GM19240 (cell line): ENCODE measurements around the gene RPL27.

Experiments
- DNase-seq: peaks from one replicate; pipeline ENCODE4 v3.0.0; 2011; ENCODE audit warnings: low spot score; ENCODE audit not compliant: insufficient read length

The RPL27 gene

DNA sequence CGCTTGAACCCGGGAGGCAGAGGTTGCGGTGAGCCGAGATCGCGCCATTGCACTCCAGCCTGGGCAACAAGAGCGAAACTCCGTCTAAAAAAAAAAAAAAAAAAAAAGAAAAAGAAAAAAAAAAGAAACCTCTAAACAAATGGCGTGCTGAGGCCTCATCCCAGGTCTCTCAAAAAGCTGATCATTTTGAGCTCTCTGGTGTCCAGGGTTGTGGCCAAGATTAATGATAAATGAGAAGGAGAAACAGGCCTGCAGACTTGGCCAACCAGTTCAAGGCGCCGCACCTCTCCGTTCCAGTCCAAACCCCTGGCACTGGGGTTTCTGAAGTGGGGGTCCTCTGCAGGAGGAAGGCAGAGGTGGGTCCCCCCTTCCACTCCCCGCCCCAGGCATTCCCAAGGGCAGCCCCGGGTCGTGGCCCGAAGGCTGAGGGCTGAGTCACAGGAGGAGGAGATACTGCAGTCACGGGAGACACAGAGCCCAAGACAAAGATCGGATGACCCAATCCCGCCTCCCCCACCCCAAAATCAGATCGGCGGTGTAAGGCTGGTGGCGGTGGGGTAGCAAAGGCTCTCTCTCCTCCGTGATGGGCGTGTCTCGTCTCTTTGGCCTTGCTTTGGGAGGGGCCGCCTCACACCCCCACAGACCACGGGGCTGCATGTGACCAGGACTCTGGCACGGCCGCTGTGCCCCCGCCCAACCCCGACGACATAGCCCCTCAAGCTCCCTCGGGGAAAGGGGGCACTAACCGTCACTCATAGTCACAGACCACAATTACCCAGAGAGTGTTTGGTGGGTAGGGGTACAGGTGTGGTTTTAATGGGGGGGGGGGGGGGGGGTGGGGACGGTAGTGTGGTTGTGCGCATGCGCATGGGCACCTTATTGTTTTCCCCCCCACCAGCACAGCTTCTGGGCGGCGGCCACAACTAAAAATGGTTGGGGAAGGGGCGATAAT lies 22.8 kb downstream of the RPL27 start:
- DNase-seq = no peak

DNA sequence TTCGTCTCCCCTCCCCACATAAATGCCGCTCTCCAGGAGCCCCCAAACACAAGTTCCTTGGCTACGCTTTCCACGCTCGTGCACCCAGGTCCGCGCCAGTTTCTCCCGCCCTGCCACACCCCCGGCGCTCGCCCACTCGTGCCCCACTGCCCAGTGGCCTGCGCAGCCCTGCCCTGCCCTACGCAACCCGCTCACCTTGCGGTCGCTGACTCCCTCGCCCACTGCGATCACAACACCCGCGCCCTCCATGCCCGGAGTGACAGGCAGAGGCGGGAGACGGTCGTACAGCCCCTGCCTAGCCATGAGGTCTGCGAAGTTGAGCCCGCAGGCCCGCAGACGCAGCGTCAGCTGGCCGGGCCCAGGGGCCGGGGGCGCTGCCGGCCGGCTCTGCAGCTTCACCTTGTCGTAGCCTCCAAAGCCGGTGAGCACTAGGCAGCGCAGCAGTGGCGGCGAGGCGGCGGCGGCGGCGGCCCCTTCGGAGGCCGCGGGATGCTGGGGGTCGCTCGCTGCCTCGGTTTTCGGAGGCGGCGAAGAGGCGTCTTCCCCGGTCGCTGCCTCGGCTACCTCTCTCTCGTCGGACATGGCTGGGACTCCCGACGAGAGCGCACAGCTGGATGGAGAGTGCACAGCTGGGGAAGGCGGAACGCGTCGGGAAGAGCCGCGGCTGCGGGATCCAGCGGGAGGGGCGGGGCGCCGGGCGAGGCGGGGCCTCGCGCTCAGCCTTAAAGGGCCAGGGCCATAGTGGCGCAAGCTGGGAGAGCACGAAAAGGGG lies 23.7 kb downstream of the RPL27 start, which contains the start of gene VAT1:
Gene VAT1 (minus strand): TSS at position 645 of the 772 bp plus-strand sequence. CDS start 63 bp downstream, at position 582.
- DNase-seq = peak; percentile 52

DNA sequence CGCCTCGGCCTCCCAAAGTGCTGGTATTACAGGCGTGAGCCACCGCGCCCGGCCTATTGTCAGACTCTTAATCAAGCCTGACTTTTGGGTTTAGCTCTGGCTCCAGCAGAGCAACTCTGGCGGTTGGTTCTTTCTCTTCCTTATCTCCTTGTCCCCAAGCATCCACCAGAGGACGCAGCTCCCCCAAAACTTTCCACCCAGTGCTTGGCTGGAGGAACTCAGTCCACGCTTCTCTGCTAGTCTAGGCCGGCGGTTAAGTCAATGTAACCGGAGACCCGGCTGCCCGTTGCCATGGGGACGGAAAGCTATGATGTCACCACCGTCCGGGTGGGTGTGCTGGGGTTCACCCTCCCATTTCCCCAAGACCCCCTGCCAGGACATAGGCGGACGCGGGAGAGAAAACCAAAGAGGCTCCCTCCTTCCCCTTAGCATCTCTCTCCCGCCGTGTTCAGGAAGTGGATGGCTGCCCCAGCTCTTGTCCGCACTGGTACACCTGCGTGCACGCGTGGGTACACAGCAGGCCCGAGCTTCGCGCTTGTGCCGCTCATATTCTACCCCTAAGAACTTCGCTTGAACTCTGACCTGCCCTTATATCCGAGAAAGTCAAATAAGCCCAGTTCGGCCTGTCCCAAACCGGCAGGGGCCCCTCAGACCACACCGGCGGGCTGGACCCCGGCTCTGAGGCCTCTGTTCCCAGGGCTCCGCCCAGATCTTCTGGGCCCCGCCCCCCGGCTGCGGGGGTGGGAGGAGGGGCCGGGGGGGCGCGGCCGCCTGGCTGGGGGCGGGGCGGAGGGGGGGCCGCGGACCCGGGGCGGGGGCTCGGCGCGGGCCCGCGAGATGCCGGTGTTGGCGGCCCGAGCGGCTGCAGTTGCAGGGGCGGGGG lies 26.4 kb downstream of the RPL27 start, which contains the start of gene RND2:
Gene RND2 (plus strand): TSS at position 825 of the 883 bp plus-strand sequence. CDS start 117 bp downstream, outside the sequence.
- peak; percentile 97 for DNase-seq

DNA sequence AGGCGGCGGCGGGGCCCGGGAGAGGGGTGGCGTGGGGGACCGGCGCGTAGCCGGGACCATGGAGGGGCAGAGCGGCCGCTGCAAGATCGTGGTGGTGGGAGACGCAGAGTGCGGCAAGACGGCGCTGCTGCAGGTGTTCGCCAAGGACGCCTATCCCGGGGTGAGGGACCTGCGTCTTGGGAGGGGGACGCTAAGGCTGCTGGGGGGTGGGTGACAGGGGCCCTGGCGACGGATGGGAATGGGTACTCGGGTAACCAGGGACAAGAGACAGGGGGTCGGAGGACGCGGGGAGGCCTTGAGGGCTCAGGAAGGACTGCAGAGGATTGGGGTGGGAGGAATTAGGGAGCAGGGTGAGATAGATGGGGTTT lies 27.1 kb downstream of the RPL27 start:
- no peak for DNase-seq

DNA sequence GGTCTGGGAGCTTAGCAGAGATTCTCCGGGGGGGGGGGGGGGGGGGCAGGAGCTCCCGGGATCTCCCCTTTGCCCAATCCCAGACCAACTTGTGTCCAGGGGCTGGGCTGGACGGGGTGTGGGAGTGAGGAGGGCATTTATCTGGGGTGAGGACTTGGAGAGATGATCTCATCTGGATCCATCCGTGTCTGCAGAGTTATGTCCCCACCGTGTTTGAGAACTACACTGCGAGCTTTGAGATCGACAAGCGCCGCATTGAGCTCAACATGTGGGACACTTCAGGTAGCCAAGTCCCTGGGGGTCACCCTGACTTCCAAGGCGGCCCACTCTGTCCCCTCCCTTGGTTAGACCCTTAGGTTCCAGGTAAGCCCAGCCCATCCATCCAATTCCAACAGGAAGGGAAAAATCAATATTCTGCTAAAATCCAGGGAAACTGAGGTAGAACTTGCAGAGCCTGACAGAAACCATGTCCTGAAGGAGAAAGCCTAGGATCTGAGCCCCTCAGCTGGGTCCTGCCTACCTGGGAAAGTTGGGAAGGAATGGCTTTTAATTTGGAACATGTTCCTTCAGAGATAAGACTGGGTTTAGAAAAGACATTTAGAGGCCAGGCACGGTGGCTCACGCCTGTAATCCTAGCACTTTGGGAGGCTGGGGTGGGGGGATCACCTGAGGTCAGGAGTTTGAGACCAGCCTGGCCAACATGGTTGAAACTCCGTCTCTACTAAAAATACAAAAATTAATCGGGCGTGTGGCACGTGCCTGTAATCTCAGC lies 27.7 kb downstream of the RPL27 start:
- no peak for DNase-seq

DNA sequence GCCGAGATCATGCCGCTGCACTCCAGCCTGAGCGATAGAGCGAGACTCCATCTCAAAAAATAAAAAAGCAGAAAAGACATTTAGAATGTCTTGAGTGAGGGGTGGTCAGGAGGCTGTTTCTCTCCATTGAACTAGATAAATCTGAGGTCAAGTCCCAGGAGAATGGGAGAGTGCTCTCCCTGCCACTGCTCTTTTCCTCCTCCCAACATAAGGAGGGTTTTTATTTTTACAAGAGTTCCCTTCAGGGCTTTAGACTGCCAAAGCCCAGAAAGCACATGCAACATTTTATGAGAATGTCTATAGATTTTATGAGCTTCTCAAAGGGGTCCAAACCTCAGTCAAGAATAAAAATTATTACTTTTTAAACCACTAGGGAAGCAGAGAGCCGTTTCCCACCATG lies 28.4 kb downstream of the RPL27 start:
- DNase-seq = no peak

DNA sequence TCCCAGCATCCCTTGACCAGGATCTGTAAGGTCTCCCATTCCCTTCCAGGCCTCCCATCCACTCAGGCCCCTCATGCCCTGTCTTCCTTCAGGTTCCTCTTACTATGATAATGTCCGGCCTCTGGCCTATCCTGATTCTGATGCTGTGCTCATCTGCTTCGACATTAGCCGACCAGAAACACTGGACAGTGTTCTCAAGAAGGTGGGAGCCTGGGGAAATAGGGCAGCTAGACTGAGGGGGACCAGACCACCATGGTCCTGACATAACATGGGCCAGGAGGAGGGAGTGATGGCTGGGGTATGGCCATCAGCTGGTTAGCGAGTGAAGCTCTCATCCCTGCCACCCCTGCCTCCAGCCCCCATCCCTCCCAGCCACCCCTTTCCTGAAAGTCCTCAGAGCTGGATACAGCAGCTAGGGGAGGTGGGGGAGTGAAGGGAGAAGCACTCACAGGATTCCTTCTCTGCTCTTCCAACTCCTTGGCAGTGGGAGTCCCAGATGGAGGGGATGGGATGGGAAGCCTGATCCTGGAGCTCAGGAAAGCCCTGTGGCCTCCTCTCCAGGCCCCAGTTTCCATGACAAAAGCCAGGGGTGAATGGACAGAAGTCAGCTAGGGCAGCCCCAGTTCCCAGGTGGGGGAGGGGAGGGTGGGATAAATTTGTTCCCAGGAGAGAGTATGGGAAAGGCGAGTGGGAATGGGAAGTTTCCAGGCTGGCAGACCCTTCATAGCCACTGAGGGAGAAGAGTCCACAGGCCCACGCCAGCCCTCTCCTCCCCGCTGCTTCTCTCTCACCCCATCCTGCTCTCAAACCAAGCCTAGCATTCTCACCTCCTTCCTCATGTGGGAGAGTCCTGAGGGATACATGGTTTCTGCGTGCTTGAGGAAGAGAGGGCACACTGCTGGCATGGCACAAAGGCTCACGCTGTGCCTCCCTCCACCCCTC lies 29.1 kb downstream of the RPL27 start:
- DNase-seq = no peak

DNA sequence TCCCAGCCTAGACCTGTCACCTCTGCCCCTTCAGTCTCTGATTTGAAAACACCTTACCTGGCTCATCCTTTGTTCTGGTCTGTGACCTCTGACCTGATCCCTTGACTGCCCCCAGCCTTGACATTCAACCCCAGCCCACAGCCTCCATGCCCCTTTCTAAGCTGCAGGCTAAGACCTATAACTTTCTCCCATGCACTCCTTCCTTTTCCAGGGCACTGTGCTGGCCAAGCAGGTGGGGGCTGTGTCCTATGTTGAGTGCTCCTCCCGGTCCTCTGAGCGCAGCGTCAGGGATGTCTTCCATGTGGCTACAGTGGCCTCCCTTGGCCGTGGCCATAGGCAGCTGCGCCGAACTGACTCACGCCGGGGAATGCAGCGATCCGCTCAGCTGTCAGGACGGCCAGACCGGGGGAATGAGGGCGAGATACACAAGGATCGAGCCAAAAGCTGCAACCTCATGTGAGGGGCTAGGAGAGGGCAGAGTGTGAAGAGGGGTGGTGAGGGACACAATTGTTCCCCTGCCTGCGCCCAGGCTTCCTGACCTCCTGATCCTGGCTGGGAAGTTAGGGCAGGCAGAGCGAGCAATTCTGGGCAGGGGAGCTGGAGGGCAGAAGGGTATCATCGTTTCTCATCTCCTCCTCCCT lies 30.1 kb downstream of the RPL27 start:
- DNase-seq = no peak

DNA sequence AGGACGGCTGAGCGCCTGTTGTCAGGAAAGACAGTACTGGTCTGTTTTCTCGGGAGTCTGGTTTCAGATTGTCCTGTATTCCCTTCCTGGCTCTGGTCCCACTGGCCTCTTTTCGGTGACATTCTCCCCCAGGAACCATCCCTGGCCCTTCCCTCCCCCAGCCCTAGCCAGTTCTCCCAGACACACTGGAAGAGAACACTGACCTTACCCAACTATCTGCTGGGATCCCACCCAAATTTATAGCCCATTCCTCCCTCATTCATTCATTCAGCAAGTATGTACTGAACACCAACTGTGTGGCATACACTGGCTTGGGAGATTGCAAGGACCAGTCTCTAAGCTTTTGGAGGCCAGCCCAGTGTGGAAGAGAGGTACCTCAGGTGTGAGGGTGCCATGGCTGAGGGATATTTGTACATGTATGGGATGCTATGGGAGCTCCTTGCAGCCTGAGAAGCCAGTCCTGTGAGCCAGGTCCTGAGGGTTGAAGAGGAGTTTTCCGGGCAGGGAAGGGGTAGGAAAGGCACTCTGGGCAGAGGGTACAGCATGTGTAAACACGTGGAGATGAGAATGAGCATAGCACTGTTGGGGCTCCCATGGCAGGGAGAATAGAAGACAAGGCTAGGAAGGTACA lies 32.0 kb downstream of the RPL27 start:
- DNase-seq = no peak

DNA sequence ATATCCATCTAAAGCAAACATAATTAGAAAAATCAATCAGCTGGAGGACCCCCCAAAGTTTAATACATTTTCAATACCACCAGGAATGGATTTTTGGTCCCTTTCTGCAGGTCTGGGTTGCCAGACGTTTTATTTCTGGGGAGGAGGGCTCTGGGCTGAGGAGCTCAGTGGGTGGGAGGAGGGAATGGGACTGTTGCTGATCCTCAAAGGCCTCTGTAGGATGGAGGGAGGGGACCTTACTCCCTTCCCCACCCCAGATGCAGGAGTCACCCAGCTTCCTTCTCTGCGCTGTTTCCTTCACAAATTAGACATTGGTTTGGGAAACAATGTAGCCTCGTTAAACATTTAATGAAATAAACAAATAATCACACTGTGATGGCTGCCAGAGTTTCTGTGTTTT lies 33.4 kb downstream of the RPL27 start:
- DNase-seq = no peak

DNA sequence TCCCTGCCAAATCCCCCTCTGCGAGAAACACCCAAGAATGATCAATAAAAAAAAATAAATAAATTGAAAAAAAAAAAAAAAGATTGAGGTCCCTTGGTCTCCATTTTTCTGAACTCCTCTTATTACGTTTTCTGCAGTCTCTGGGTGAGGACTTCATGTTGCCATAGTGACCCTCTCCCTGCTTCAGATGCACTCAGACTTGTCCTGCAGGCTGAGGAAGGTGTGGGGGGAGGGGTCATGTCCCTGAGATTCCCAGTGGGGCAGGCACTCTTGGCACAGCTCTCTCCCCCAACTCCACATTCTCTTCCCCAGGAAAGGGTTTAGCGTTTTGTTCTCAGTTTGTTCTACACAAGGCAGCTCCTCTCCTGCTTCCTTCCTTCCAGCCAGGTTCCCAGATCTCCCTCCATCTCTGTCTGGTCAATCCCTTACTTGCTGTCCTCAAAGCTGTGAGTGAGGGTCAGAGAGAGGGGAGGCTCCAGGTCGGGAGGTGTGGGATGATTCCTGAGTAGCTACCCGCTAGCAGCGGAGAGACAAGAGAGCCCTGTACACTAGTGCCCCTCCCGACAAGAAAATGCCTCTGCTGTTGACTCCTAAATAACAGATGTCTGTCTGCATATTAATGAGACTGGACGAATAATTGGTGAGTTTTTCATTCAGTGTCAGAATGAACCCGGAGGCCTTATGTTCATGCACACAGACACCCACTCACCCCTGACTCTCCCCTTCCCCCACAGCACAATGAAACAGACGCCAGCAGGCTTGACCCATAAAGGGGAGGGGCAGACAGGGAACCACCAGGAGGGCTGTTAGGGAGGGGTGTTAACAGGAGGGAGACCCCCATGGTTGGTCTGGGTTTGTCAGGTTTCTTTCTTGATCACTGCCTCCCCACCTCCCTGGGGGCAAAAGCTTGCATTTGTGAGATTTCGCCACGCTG lies 36.0 kb downstream of the RPL27 start:
- DNase-seq = no peak

DNA sequence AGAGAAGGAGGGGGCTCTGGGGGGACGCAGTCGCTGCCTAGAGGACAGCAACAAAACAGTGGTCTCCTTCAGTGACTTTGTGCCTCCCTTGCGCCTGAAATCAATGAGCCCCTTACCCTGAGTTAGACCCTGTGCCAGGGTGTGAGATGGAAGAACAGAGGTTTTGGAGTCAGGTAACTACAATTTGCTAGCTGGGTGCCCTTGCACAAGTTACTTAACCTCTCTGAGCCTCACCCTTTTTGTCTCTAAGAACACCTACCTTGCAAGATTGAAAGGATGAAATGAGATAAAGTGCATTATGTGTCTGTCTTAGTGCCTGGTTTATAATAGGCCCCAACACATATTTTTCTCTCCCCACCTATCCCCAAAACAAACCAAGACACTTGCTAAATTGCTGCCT lies 36.7 kb downstream of the RPL27 start:
- DNase-seq = no peak

DNA sequence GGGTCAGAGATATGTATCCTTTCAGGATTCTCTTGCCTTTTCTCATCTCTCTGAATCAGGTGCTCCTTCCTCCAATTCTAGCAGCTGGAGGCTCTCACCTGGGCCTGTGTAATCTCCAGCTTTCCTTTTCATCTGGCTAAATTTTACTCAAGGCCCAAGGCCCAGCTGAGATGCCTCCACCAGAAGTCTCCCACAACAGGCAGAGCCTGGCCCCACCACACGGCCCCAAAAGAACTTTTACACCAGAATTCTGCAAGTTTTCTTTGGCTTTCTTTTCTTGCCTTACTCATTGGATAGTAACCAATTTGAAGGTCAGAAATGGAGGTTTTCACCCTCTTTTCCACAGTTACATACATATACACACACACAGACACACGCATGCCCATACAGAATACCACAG lies 41.4 kb downstream of the RPL27 start:
- DNase-seq = no peak

DNA sequence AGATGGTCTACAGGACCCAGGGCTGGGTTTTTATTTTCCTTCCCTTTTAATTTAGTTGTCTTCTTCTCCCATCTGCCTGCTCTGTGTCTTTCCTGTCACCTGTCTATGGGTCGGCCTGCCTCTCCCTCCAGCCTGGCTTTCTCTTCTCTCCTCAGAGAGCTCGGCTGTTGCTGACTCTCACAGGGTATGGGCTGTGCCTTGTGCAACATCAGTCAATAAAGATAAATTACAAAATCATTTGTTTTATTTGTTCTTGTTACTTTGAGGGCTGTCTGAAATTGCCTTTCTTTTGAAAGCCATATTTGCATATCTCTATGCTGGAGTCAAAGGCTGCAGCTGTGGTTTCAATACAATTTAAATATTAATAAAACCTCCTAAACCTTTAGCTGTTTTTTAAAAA lies 42.4 kb downstream of the RPL27 start:
- no peak for DNase-seq

DNA sequence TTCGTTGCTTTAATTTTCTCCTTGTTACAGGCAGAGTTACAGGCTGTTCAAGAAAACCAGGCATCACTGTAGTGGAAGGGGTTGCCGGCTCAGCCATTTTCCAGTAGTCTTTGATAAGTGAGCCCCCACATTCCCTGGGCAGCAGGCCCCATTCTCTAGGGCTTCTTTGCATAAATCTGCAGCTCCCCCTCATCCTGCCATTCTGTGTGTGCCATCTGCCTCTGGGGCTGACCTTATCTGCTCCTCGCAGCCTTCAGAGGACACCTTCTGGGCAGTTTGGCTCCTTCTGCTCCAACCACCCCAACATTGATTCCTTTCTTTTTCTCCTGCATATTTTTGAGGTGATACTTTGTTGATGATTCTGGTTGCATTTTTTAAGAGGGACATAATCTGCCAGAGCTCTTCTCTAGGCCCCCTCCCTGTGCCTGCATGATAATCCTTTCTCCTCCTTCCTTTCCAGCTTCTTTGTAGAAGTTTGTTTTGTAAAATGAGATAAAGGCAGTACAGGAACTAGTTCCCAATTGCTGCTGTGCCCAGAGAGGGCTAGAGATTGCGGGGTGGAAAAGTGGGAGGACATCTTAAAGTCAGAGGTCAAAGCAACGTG lies 43.9 kb downstream of the RPL27 start:
- DNase-seq = no peak

DNA sequence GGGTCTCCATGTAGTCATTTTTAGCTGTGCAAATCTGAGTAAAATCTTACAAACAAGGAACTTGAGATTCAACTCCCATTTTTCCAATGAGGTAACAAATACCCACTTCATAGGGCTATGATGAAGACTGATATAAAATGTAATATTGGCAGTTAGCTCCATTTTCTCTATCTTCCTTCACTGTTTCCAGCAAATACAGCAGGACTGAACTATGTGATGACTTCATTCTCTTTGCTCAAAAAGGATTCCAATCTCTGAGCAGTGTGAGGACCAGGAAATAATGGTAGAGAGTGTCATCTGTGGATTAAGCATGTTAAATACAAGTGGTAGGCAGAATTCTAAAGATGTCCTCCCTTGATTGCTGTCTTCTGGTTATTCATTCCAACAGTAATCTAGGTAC lies 45.1 kb downstream of the RPL27 start:
- no peak for DNase-seq

DNA sequence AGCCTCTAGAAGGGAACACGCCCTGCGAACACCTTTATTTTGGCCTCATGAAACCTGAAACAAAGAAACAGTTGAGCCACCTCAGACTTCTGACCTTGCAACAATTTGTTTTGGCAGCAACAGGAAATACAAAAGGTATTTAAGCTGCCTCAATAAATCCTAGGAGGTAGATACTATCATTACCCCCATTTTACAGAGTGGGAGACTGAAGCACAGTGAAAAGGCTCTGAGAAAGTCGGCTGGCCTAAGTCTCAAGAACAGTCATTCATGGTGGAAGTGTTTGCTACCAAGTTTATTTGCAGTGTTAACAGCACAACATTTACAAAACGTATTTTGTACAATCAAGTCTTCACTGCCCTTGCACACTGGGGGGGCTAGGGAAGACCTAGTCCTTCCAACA lies 45.8 kb downstream of the RPL27 start:
- no peak for DNase-seq
